GM21619 (cell line): Measurements from ENCODE around the gene NUFIP2.
"Not testable (repeated sequence)": the region's sequence is repeated elsewhere in the genome, so short reads cannot be mapped to it uniquely, and the experiment has no call there.

Experiments
- ATAC-seq: cut with Tn5 transposase; IDR thresholded peaks from one replicate; pipeline ENCODE4 v1.9.1; 2021; ENCODE audit not compliant: unreplicated experiment

NUFIP2 gene

GRCh38 chr17:29293890-29294579 is at the start of gene NUFIP2:
NUFIP2 (minus strand) TSS chr17:29294148; CDS start chr17:29294059, 89 bp downstream.
- peak; percentile 75 for ATAC-seq

DNA sequence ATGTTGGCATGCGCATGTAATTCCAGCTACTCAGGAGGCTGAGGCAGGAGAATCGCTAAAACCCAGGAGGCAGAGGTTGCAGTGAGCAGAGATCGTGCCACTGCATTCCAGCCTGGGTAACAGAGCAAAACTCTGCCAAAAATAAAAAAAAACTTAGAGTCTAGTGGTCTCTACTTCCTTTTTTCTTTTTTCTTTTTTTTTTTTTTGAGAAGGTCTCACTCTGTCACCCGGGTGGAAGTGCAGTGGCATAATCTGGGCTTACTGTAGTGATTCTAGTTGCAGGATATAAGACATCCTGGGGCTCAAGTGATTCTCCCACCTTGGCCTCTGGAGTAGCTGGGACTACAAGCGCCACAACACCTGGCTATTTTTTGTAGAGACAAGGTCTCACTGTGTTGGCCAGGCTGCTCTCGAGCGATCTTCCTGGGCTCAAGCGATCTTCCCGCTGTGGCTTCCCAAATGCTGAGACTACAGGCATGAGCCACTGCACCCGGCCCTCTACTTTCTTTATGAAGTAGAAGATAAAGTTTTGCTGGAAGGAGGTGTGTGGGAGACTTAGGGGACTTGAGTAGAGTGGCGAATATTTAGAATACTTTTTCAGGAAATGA is 48.3 kb upstream of the NUFIP2 start:
- no peak for ATAC-seq

GRCh38 chr17:29341726-29342125 is 47.8 kb upstream of the NUFIP2 start:
- no peak for ATAC-seq

DNA sequence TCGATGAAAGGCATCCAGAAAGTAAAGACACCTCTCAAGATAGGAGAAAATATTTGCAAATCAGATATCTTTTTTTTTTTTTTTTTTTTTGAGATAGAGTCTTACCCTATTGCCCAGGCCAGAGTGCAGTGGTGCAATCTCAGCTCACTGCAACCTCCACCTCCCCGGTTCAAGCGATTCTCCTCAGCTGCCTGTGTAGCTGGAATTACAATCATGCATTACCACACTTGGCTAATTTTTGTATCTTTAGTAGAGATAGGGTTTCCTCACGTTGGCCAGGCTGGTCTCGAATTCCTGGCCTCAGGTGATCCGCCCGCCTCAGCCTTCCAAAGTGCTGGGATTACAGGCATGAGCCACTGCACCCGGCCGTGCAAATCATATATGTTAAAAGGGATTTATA is 45.1 kb upstream of the NUFIP2 start:
- not testable (repeated sequence) for ATAC-seq

- no peak for ATAC-seq
Measured at GRCh38 chr17:29331708-29332085, 37.7 kb upstream of the NUFIP2 start.

- no peak for ATAC-seq
Measured at GRCh38 chr17:29331075-29331707, 37.2 kb upstream of the NUFIP2 start.

- no peak for ATAC-seq
Measured at GRCh38 chr17:29327412-29327811, 33.5 kb upstream of the NUFIP2 start.

GRCh38 chr17:29326023-29326813 is 32.3 kb upstream of the NUFIP2 start:
- no peak for ATAC-seq

GRCh38 chr17:29322363-29322762 is 28.4 kb upstream of the NUFIP2 start:
- ATAC-seq: no peak

DNA sequence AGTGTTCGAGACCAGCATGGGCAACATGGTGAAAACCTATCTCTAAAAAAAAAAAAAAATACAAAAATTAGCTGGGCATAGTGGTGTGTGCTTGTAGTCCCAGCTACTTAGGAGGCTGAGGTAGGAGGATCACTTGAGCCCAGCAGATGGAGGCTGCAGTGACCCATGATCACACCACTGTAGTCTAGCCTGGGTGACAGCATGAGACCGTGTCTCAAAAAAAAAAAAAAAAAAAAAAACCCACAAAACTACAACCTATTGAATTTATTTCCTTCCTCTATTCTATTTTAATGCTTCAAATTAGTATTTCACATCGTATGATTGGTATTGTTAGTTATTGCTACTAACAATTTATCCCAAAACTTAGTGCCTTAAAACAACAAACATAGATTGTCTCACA is 9.4 kb upstream of the NUFIP2 start:
- ATAC-seq: no peak

DNA sequence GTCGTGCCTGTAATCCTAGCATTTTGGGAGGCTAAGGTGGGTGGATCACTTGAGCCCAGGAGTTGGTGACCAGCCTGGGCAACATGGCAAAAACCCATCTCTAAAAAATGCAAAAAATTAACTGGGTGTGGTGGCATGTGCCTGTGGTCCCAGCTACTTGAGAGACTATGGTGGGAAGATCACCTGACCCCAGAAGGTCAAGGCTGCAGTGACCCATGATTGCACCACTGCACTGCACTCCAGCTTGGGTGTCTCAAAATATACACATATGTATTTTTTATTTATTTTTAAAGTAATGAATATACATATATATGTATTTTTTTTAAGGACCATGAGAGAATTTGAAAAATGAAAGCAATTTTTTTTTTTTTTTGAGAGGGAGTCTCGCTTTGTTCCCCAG is 5.1 kb upstream of the NUFIP2 start:
- no peak for ATAC-seq

- no peak for ATAC-seq
Measured at GRCh38 chr17:29295420-29295819, 1.5 kb upstream of the NUFIP2 start.

DNA sequence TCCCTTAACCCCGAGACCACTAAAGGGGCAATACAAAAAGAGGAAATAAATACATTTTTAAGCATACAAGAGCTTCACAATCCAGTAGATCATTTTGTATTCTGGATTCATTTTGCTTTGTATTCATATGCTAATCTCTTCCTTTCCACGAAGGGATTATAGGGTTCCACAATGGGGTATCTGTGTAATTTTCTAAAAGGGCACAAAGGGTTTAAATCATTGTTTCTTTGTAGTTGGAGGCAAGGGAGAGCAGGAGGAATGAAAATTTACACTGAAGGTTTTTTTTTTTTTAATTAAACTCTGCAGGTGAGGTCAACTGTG is 592 bp upstream of the NUFIP2 start:
- ATAC-seq: no peak

DNA sequence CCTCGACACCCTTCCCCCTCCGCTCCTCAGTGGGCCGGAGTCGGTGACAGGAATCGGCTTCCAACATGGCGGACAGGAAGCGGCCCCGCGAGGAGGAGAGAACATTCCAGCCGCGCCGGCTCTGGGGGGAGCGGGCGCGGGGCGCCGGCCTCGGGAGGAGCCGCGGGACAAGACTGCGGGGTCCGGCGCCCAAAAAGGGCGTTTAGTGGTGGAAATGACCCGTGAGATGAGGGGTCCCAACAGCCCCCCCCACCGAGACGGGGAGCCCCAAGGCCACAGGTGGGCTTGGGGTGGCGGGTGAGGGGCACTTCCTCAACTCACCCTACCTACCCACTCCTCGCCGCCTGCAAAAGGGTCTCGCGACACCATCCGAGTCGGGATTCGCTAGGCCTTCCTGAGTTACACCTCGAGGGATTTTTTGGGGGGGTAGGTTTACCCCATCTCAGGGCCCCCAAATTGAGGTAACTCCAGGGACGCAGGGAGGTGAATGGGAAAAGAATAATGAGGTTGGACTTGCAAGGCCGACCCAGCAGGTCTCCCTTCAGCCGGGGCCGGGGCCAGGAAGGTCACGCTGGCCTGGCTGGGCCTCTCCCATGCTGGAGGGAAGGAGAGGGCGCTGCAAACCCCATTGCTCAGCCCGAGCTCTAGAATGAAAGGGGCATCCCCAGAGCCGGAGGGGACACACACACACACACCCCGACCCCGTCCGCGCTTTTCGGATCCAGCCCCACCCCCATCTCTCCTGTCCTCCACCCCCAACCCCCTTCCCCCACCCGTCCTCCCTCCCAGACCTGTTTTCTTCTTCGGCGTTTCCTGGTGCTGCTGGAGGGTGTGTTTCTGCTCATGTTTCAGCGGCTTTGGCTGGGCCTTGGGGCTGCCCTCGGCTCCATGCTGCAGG is 707 bp downstream of the NUFIP2 start:
- ATAC-seq: no peak

GRCh38 chr17:29292071-29292991 is 1.6 kb downstream of the NUFIP2 start:
- ATAC-seq: no peak

DNA sequence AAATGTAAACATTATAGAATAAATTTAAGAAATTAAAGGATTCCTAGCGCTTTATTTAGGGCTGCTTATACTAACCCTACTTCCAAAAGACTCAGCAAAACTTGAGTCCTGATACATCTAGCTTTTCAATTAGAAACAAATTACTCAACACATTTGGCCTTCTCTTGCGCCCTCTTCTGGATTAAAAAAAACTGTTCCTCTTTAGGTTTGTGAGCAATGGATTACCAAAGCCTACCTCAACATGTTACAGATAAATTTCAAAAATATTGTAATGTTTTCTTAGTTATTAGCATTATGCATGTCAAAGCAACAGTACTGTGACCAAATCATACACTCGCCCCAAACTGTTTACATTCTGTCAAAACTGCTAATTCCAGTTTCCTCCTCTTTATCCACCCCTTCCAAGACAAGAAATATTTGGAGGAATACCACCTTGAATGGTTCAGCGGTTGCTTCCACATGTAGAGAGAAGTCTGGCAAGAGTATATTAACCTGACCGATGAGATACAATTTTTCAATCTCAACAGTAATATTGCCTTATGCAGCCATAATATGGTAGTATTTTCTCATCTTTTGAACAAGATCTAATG is 2.7 kb downstream of the NUFIP2 start:
- no peak for ATAC-seq

- no peak for ATAC-seq
Measured at GRCh38 chr17:29289852-29290251, 4.1 kb downstream of the NUFIP2 start.

DNA sequence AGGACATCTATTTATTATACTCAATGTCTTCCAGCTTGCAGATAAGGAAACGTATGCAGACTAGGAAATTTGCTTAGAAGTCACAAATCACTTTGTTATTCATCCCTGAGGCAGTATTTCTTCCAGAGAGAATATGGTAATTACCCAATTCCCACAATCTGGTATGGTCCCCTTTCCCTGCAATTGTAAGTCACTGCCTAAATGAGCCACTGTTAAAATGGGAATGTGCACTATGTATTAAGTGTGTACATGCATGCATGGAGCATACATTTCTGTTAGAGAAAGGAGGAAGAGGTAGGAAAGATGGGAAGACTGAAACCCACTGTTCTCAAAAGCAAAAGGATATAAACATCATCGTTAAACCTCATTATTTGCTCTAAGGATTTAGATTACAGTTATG is 10.0 kb downstream of the NUFIP2 start:
- no peak for ATAC-seq

GRCh38 chr17:29283496-29283895 is 10.5 kb downstream of the NUFIP2 start:
- no peak for ATAC-seq
